CD4-positive, alpha-beta T cell (primary cell): Measurements from ENCODE around the gene CCNL1. TPM values are rescaled to one million over a fixed set of nuclear protein-coding genes. Genes with fewer than 3 reads are reported as not detected.

Experiments used
- ATAC-seq: fragments of 200-7000 bp; cut with Tn5 transposase; one replicate; pipeline ENCODE4 v1.10.0; 2022; ENCODE audit warnings: mild to moderate bottlenecking; ENCODE audit not compliant: poor library complexity
- CTCF ChIA-PET: fragments of 350-600 bp; sonication (Branson Sonifier 250); formaldehyde crosslinking; loops from one replicate; lab custom pipeline; 2021; ENCODE audit warnings: antibody characterized with exemption, inconsistent platforms; lab: Charles Lee
- POLR2A ChIA-PET: fragments of 350-600 bp; sonication (Branson Sonifier 250); formaldehyde crosslinking; loops from one replicate; lab custom pipeline; 2021; ENCODE audit warnings: antibody characterized with exemption, inconsistent platforms; lab: Charles Lee
- DNase-seq, 14 experiments: peaks; one replicate each; pipeline ENCODE4 v3.0.0-alpha.2; 2013 to 2020; ENCODE audit warnings: mixed read lengths in 2 of 14
- H3K27ac ChIP-seq, 2 donors: one replicate each; pipeline versions ENCODE4 v1.5.1 to v1.7.0; 2013; ENCODE audit warnings: low read length in 2 of 2, low read depth in 1 of 2, mild to moderate bottlenecking in 1 of 2
- H3K27me3 ChIP-seq, 2 experiments: 1 replicate in 1 of 2; 2 replicates in 1 of 2; pipeline versions ENCODE4 v1.6.1 to v1.7.0; 2013; ENCODE audit warnings: low read length in 2 of 2, control low read depth in 1 of 2, mild to moderate bottlenecking in 1 of 2, moderate library complexity in 1 of 2; ENCODE audit not compliant: insufficient read depth in 2 of 2, control insufficient read depth in 1 of 2
- H3K36me3 ChIP-seq: one replicate; pipeline ENCODE4 v1.6.1; 2013; ENCODE audit warnings: low read length, control low read depth; ENCODE audit not compliant: insufficient read depth
- H3K4me1 ChIP-seq: one replicate; pipeline ENCODE4 v1.6.1; 2013; ENCODE audit warnings: low read length, control low read depth; ENCODE audit not compliant: insufficient read depth
- H3K4me3 ChIP-seq: one replicate; pipeline ENCODE4 v1.5.1; 2013; ENCODE audit warnings: mild to moderate bottlenecking, low read length, moderate library complexity
- H3K9me3 ChIP-seq, 2 experiments: 1 replicate in 1 of 2; 2 replicates in 1 of 2; pipeline versions ENCODE4 v1.6.1 to v1.7.0; 2013; ENCODE audit warnings: low read length in 2 of 2, mild to moderate bottlenecking in 2 of 2, control low read depth in 1 of 2, moderate library complexity in 1 of 2; ENCODE audit not compliant: control insufficient read depth in 1 of 2, insufficient read depth in 1 of 2
- H3K27ac Mint-ChIP-seq: one replicate; pipeline ENCODE4 v1.8.0; 2020; ENCODE audit warnings: mixed read lengths
- H3K27me3 Mint-ChIP-seq: one replicate; pipeline ENCODE4 v1.8.0; 2021; ENCODE audit warnings: mixed read lengths
- H3K36me3 Mint-ChIP-seq: one replicate; pipeline ENCODE4 v1.8.0; 2021; ENCODE audit warnings: low read depth, mixed read lengths
- H3K4me1 Mint-ChIP-seq: one replicate; pipeline ENCODE4 v1.8.0; 2021; ENCODE audit warnings: low read depth, mixed read lengths
- H3K4me3 Mint-ChIP-seq: one replicate; pipeline ENCODE4 v1.8.0; 2020; ENCODE audit warnings: mild to moderate bottlenecking, mixed read lengths
- H3K9me3 Mint-ChIP-seq: one replicate; pipeline ENCODE4 v1.8.0; 2020; ENCODE audit warnings: mixed read lengths
- CTCF ChIP-seq: fragments of 200-600 bp; IDR thresholded peaks from one replicate; pipeline ENCODE4 v1.8.0; 2022; ENCODE audit warnings: antibody characterized with exemption, mild to moderate bottlenecking
- intact Hi-C, 2 experiments: fragments of 100-400 bp; cut with DNase I in 1 of 2; cut with micrococcal nuclease in 1 of 2; formaldehyde crosslinking; loops; one replicate each; pipeline versions ENCODE4 v1.15.1 to v1.9.0; 2023 to 2025; cut with DNase I, micrococcal nuclease
- total RNA-seq, 174 experiments: library from RNA in 2 of 174; stranded (reverse) in 2 of 174; gene quantifications; one replicate each; pipeline ENCODE4 v1.2.3 and lab custom pipeline; 2021 to 2026

CCNL1 gene
- total RNA-seq, 2 experiments from 2014 or later = 1,350 to 1,388 TPM

- POLR2A ChIA-PET = no interaction called here
- intact Hi-C loops = loop anchor here in 1 of 2 experiments (5.0 kb wide), 1 partner anchor 590 kb away; no protein-coding TSS in a partner anchor
- peaks cover 5% of the 10 kb centered on the region for H3K4me1 ChIP-seq
- Mint-ChIP-seq H3K27me3 (no peaks in the 10 kb centered on the region), H3K36me3 (peaks cover 64% of the 10 kb centered on the region), H3K4me3 (no peak overlapping the region), H3K4me1 (peaks cover 14% of the 10 kb centered on the region), H3K27ac (peak overlapping the region; percentile 5), H3K9me3 (no peaks in the 10 kb centered on the region)
- no peak overlapping the region for H3K27ac ChIP-seq
- peaks cover 40% of the 10 kb centered on the region for H3K36me3 ChIP-seq
- no peaks in the 10 kb centered on the region for H3K9me3 ChIP-seq
- CTCF ChIA-PET = no interaction called here
- no peak overlapping the region for H3K4me3 ChIP-seq
- ATAC-seq = no peak
- DNase-seq = no peak
- H3K27me3 ChIP-seq = no peaks in the 10 kb centered on the region
- TF ChIP-seq CTCF = no peak
Observed at GRCh38 chr3:157142315-157142714, 17.6 kb downstream of the CCNL1 start.

DNA sequence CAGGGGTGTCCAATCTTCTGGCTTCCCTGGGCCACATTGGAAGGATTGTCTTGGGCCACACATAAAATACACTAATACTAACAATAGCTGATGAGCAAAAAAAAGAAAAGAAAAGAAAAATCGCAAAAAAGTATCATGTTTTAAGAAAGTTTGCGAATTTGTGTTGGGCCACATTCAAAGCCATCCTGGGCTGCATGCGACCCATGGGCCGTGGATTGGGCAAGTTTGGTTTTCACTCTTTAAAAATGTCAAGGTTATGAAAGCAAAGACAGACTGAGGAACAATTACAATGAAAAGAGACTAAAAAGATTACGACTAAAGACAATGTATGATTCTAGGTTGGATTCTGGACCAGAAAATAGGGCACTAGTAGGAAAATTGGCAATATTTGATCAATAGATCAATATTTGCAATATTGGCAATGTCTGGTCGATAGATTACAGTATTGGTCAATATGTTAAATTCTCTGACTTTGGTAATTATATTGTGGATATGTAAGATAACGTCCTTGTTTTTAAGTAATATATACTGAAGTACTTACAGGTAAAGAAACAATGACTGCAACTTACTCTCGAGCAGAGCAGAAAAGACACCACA lies 19.9 kb downstream of the CCNL1 start:
- TF ChIP-seq CTCF = no peak

GRCh38 chr3:157136647-157137387 lies 23.1 kb downstream of the CCNL1 start:
- Histone ChIP-seq H3K4me1 (peaks cover 47% of the 10 kb centered on the region), H3K27ac (no peak overlapping the region), H3K27me3 (no peaks in the 10 kb centered on the region), H3K9me3 (no peaks in the 10 kb centered on the region), H3K4me3 (no peak overlapping the region), H3K36me3 (no peaks in the 10 kb centered on the region)
- H3K27me3 Mint-ChIP-seq = no peaks in the 10 kb centered on the region
- ChIA-PET CTCF (interaction anchor here (0.5 to 2.7 kb wide), 48 partner anchors 9 to 988 kb away, joined by 3 to 21 read pairs (median 4); partner anchors contain the start of genes CCNL1, SSR3 and TIPARP), POLR2A (interaction anchor here (0.6 to 2.2 kb wide), 9 partner anchors 13 to 602 kb away, joined by 3 to 17 read pairs (median 7); partner anchors contain the start of genes CCNL1, SSR3 and TIPARP)
- ATAC-seq = peak; percentile 27
- no peak for DNase-seq
- H3K4me1 Mint-ChIP-seq = peaks cover 29% of the 10 kb centered on the region
- no peak overlapping the region for H3K4me3 Mint-ChIP-seq
- intact Hi-C loops = loop anchor here (1.0 to 5.0 kb wide), 6 partner anchors 320 to 1140 kb away; partner anchors contain the start of gene SSR3 (in 1 of the 2)
- no peaks in the 10 kb centered on the region for H3K9me3 Mint-ChIP-seq
- peaks cover 14% of the 10 kb centered on the region for H3K36me3 Mint-ChIP-seq
- TF ChIP-seq CTCF = no peak
- H3K27ac Mint-ChIP-seq = peak overlapping the region; percentile 74

More for the DNA sequence above, 19.9 kb downstream of the CCNL1 start:
- Mint-ChIP-seq H3K9me3 (no peaks in the 10 kb centered on the region), H3K27me3 (no peaks in the 10 kb centered on the region), H3K36me3 (peaks cover 42% of the 10 kb centered on the region), H3K4me1 (peaks cover 17% of the 10 kb centered on the region), H3K27ac (peak overlapping the region; percentile 53), H3K4me3 (no peak overlapping the region)
- Histone ChIP-seq H3K27me3 (no peaks in the 10 kb centered on the region), H3K9me3 (no peaks in the 10 kb centered on the region), H3K4me1 (peaks cover 15% of the 10 kb centered on the region), H3K4me3 (no peak overlapping the region), H3K27ac (no peak overlapping the region), H3K36me3 (peaks cover 19% of the 10 kb centered on the region)
- CTCF ChIA-PET = no interaction called here
- POLR2A ChIA-PET = no interaction called here
- ATAC-seq = no peak
- intact Hi-C loops = loop anchor here (5.0 kb wide), 4 partner anchors 323 to 1143 kb away; no protein-coding TSS in a partner anchor
- no peak for DNase-seq
